OCI-M1 (cell line): ENCODE measurements around the gene SLC37A4.
"Not testable (repeated sequence)": the region's sequence is repeated elsewhere in the genome, so short reads cannot be mapped to it uniquely, and the experiment has no call there.

Experiments used
- DNase-seq: peaks from one replicate; lab custom pipeline; 2025; lab: John Stamatoyannopoulos, UW

The SLC37A4 gene

GRCh38 chr11:119041821-119042514, 11.3 kb upstream of the SLC37A4 start:
- peak; percentile 49 for DNase-seq

- DNase-seq = peak; percentile 55
Measured at GRCh38 chr11:119039471-119039870, 8.8 kb upstream of the SLC37A4 start.

GRCh38 chr11:119038884-119039283, 8.2 kb upstream of the SLC37A4 start:
- no peak for DNase-seq

- no peak for DNase-seq
Measured at GRCh38 chr11:119034813-119035212, 4.1 kb upstream of the SLC37A4 start.

- not testable (repeated sequence) for DNase-seq
Measured at GRCh38 chr11:119033421-119033820, 2.7 kb upstream of the SLC37A4 start.

- DNase-seq = no peak
Measured at GRCh38 chr11:119031912-119032280, 1.2 kb upstream of the SLC37A4 start.

GRCh38 chr11:119030029-119030328, 698 bp downstream of the SLC37A4 start:
- DNase-seq = no peak

GRCh38 chr11:119029340-119030028, 1.2 kb downstream of the SLC37A4 start:
- DNase-seq = peak; percentile 77

GRCh38 chr11:119029069-119029339, 1.7 kb downstream of the SLC37A4 start:
- no peak for DNase-seq

- DNase-seq = no peak
Measured at GRCh38 chr11:119028346-119029068, 2.2 kb downstream of the SLC37A4 start.

GRCh38 chr11:119027561-119028345, 2.9 kb downstream of the SLC37A4 start:
- no peak for DNase-seq

- DNase-seq = no peak
Measured at GRCh38 chr11:119026970-119027369, 3.7 kb downstream of the SLC37A4 start.

- DNase-seq = no peak
Measured at GRCh38 chr11:119025978-119026766, 4.5 kb downstream of the SLC37A4 start.

GRCh38 chr11:119025541-119025940, 5.1 kb downstream of the SLC37A4 start:
- DNase-seq = no peak

- DNase-seq = no peak
Measured at GRCh38 chr11:119025099-119025473, 5.6 kb downstream of the SLC37A4 start.

GRCh38 chr11:119024430-119025098, 6.1 kb downstream of the SLC37A4 start:
- DNase-seq = peak; percentile 96

- DNase-seq = no peak
Measured at GRCh38 chr11:119023741-119024140, 6.9 kb downstream of the SLC37A4 start.

- no peak for DNase-seq
Measured at GRCh38 chr11:119021631-119022030, 9.0 kb downstream of the SLC37A4 start.

- no peak for DNase-seq
Measured at GRCh38 chr11:119019996-119020395, 10.7 kb downstream of the SLC37A4 start.

GRCh38 chr11:119018074-119018938, 12.4 kb downstream of the SLC37A4 start, which contains the start of the genes RPS25 and TRAPPC4:
TSS of gene RPS25 (minus strand) at chr11:119018343. CDS start at chr11:119018284, 59 bp downstream.
TSS of gene TRAPPC4 (plus strand) at chr11:119018766. CDS start at chr11:119018796, 30 bp downstream.
- DNase-seq = peak; percentile 99
